A549 (cell line): ENCODE results near the gene GDF10. TPM values are rescaled to one million over a fixed set of nuclear protein-coding genes. Genes with fewer than 3 reads are reported as not detected.

Experiments used
- ATAC-seq, 2 experiments: fragments of 200-7000 bp in 1 of 2; fragments of >200 bp in 1 of 2; cut with Nextera tagmentation in 1 of 2; cut with Tn5 transposase in 1 of 2; 3 replicates each; pipeline versions ENCODE4 v1.8.0 to v1.9.1; 2018 to 2020; ENCODE audit warnings: mild to moderate bottlenecking in 1 of 2, moderate library complexity in 1 of 2
- CTCF ChIA-PET: fragments of 300-600 bp; sonication (Branson Sonifier 250); formaldehyde crosslinking; extraction: SDS; loops from one replicate; lab custom pipeline; 2021; ENCODE audit warnings: antibody characterized with exemption, inconsistent platforms; lab: Yijun Ruan, JAX
- POLR2A ChIA-PET: fragments of 350-600 bp; formaldehyde crosslinking; extraction: SDS; loops from one replicate; lab custom pipeline; 2021; ENCODE audit warnings: antibody characterized with exemption, inconsistent platforms; lab: Yijun Ruan, JAX
- DNase-seq, 2 experiments: peaks; one replicate each; pipeline versions ENCODE4 v3.0.0 to v3.0.0-alpha.2; 2011 to 2016; ENCODE audit warnings: low read depth in 1 of 2, low spot score in 1 of 2
- FAIRE-seq: peaks from 2 replicates; lab custom pipeline; 2011; peaks lifted over from hg19 to GRCh38; lab: Jason Lieb, UNC
- H3K27ac ChIP-seq, 2 experiments: fragments of >200 bp; sonication (Bioruptor Twin); formaldehyde crosslinking; 3 replicates each; pipeline ENCODE4 v1.5.1; 2016 to 2017
- H3K4me1 ChIP-seq: fragments of >200 bp; sonication (Bioruptor Twin); formaldehyde crosslinking; 3 replicates; pipeline ENCODE4 v1.6.1; 2016
- H3K4me2 ChIP-seq: fragments of >200 bp; sonication (Bioruptor Twin); formaldehyde crosslinking; 3 replicates; pipeline ENCODE4 v1.6.1; 2016
- H3K4me3 ChIP-seq: fragments of >200 bp; sonication (Bioruptor Twin); formaldehyde crosslinking; 3 replicates; pipeline ENCODE4 v1.5.1; 2016
- H3K9me3 ChIP-seq: fragments of >200 bp; sonication (Bioruptor Twin); formaldehyde crosslinking; 3 replicates; pipeline ENCODE4 v1.6.1; 2016
- ATOH8 ChIP-seq: fragments of 250-450 bp; sonication (Bioruptor Pico); IDR thresholded peaks from 2 replicates; pipeline ENCODE4 v1.5.0; 2020; ENCODE audit warnings: low read depth, mild to moderate bottlenecking, moderate library complexity
- CHD4 ChIP-seq: fragments of 200-600 bp; sonication (generic); IDR thresholded peaks from 2 replicates; pipeline ENCODE4 v1.6.1; 2016; ENCODE audit warnings: antibody characterized with exemption, mild to moderate bottlenecking, borderline replicate concordance
- EHF ChIP-seq: fragments of 250-450 bp; sonication (Bioruptor Pico); IDR thresholded peaks from 2 replicates; pipeline ENCODE4 v1.5.0; 2020; ENCODE audit warnings: mild to moderate bottlenecking
- EHMT2 ChIP-seq: fragments of 200-600 bp; sonication (generic); IDR thresholded peaks from 2 replicates; pipeline ENCODE4 v1.6.1; 2016; ENCODE audit warnings: antibody characterized with exemption, low read depth, mild to moderate bottlenecking, moderate library complexity
- EP300 ChIP-seq, 2 experiments: fragments of >200 bp; sonication (Bioruptor Twin); formaldehyde crosslinking; IDR thresholded peaks; 2 replicates in 1 of 2; 3 replicates in 1 of 2; pipeline ENCODE4 v1.6.1; 2016 to 2017
- FOSL2 ChIP-seq, 2 experiments: fragments of 450-650 bp in 1 of 2; fragments of >200 bp in 1 of 2; sonication (Bioruptor Twin) in 1 of 2; formaldehyde crosslinking; IDR thresholded peaks; 2 replicates each; pipeline versions ENCODE4 v1.5.0 to v1.6.1; 2016 to 2020; ENCODE audit warnings: mild to moderate bottlenecking in 1 of 2, moderate library complexity in 1 of 2
- GATA3 ChIP-seq: IDR thresholded peaks from 2 replicates; pipeline ENCODE4 v1.6.1; 2012; ENCODE audit warnings: borderline replicate concordance
- HOXB13 ChIP-seq: fragments of 250-450 bp; sonication (Bioruptor Pico); IDR thresholded peaks from 2 replicates; pipeline ENCODE4 v1.5.0; 2020; ENCODE audit warnings: low read depth, mild to moderate bottlenecking, moderate library complexity
- JUNB ChIP-seq: fragments of >200 bp; sonication (Bioruptor Twin); formaldehyde crosslinking; IDR thresholded peaks from 2 replicates; pipeline ENCODE4 v1.6.1; 2016
- KDM1A ChIP-seq: fragments of 200-600 bp; sonication (generic); IDR thresholded peaks from 2 replicates; pipeline ENCODE4 v1.6.1; 2016; ENCODE audit warnings: low read depth, mild to moderate bottlenecking
- NFE2L2 ChIP-seq: fragments of 150-350 bp; conservative IDR thresholded peaks from 2 replicates; pipeline ENCODE4 v1.6.1; 2014; ENCODE audit warnings: low read length
- PHF8 ChIP-seq: fragments of 200-600 bp; sonication (generic); IDR thresholded peaks from 2 replicates; pipeline ENCODE4 v1.6.1; 2016; ENCODE audit warnings: low read depth, mild to moderate bottlenecking, antibody characterized with exemption, moderate library complexity, borderline replicate concordance
- POLR2AphosphoS2 ChIP-seq: conservative IDR thresholded peaks from 2 replicates; pipeline ENCODE4 v1.6.1; 2012; ENCODE audit warnings: low read length, improper control_type of control experiment, inconsistent platforms
- RAD21 ChIP-seq, 2 experiments: fragments of >200 bp in 1 of 2; sonication (Bioruptor Twin) in 1 of 2; formaldehyde crosslinking in 1 of 2; IDR thresholded peaks in 1 of 2; conservative IDR thresholded peaks in 1 of 2; 2 replicates in 1 of 2; 3 replicates in 1 of 2; pipeline ENCODE4 v1.6.1; 2012 to 2018; ENCODE audit warnings: inconsistent platforms in 1 of 2
- RARB ChIP-seq: fragments of 250-450 bp; sonication (Bioruptor Pico); IDR thresholded peaks from 2 replicates; pipeline ENCODE4 v1.8.0; 2021; ENCODE audit warnings: mild to moderate bottlenecking, moderate library complexity
- RNF2 ChIP-seq: fragments of 200-600 bp; sonication (generic); IDR thresholded peaks from 2 replicates; pipeline ENCODE4 v1.6.1; 2016; ENCODE audit warnings: low read depth, mild to moderate bottlenecking, antibody characterized with exemption, moderate library complexity, borderline replicate concordance
- USF2 ChIP-seq: fragments of 450-650 bp; IDR thresholded peaks from 2 replicates; pipeline ENCODE4 v1.6.1; 2014; ENCODE audit warnings: antibody characterized with exemption
- ZC3H11A ChIP-seq: fragments of 450-650 bp; IDR thresholded peaks from 2 replicates; pipeline ENCODE4 v1.6.1; 2014; ENCODE audit warnings: antibody characterized with exemption, mild to moderate bottlenecking
- ZFP36 ChIP-seq: fragments of 450-650 bp; IDR thresholded peaks from 2 replicates; pipeline ENCODE4 v1.6.1; 2014; ENCODE audit warnings: borderline replicate concordance; ENCODE audit not compliant: partially characterized antibody
- ZNF302 ChIP-seq: fragments of 250-450 bp; sonication (Bioruptor Pico); IDR thresholded peaks from 2 replicates; pipeline ENCODE4 v1.9.0; 2021; ENCODE audit warnings: inconsistent platforms, mild to moderate bottlenecking, moderate library complexity
- ZSCAN20 ChIP-seq: fragments of 250-450 bp; sonication (Bioruptor Pico); IDR thresholded peaks from 2 replicates; pipeline ENCODE4 v1.8.0; 2022; ENCODE audit warnings: mild to moderate bottlenecking, moderate library complexity
- WGBS: methylation state at CpG from one replicate; pipeline ENCODE4 v1.1.6; 2017; ENCODE audit errors: missing lambda C conversion rate; 5-methylcytosine and 5-hydroxymethylcytosine counted together
- polyA plus RNA-seq, 4 experiments: library from polyadenylated mRNA; depleted of rRNA in 3 of 4; stranded (reverse); fragments of >200 nt; fragmentation: RNase III in 1 of 4; extraction: RNeasy Plus Mini Kit Qiagen cat#74134 plus additional on column Dnase treatment in 1 of 4; gene quantifications; 2 replicates in 3 of 4; 3 replicates in 1 of 4; pipeline ENCODE4 v1.2.3, GENCODE V29; 2011 to 2017
- TF ChIP-seq, protein P1 (sequence below): fragments of >200 bp; sonication (Bioruptor Twin); formaldehyde crosslinking; IDR thresholded peaks from 3 replicates; pipeline ENCODE4 v1.5.1; 2016
- TF ChIP-seq, protein P2 (sequence below): fragments of >200 bp; sonication (Bioruptor Twin); formaldehyde crosslinking; IDR thresholded peaks from 3 replicates; pipeline ENCODE4 v1.6.1; 2016

GDF10 gene
- polyA plus RNA-seq, 2 of the 4 experiments (the other 2 are of a cell fraction), result 0.10 TPM; not detected in 1

DNA sequence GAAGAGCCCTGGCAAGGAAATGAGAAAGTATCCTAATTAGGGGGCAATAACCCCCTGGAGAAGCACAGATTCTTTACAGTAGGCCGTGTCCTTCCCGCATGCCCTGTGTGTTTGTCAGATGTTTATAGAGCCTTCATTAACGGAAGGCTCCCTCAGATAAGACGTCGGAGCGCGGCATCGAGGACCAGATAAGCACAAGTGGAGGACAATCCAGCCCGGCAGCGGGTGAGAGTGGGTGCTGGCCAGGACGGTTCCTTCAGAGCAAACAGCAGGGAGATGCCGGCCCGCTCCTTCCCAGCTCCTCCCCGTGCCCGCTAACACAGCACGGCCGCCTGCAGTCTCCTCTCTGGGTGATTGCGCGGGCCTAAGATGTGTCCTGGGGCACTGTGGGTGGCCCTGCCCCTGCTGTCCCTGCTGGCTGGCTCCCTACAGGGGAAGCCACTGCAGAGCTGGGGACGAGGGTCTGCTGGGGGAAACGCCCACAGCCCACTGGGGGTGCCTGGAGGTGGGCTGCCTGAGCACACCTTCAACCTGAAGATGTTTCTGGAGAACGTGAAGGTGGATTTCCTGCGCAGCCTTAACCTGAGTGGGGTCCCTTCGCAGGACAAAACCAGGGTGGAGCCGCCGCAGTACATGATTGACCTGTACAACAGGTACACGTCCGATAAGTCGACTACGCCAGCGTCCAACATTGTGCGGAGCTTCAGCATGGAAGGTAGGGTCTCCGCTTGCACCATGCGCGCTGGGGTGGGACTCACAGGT, 22.5 kb downstream of the GDF10 start, which contains the start of gene GDF2:
Gene GDF2, plus strand, starts transcription at position 155 of the 762 bp plus-strand sequence. Its CDS starts 215 bp downstream, at position 370.
- CTCF ChIA-PET, result interaction anchor here (1.4 to 8.3 kb wide), 4 partner anchors 10 to 298 kb away, joined by 4 to 68 read pairs (median 15); no protein-coding TSS in a partner anchor
- 63% methylated on average over 26 of the region's 35 CpGs for WGBS
- H3K4me2 ChIP-seq, result no peak within 1 kb of the TSS

DNA sequence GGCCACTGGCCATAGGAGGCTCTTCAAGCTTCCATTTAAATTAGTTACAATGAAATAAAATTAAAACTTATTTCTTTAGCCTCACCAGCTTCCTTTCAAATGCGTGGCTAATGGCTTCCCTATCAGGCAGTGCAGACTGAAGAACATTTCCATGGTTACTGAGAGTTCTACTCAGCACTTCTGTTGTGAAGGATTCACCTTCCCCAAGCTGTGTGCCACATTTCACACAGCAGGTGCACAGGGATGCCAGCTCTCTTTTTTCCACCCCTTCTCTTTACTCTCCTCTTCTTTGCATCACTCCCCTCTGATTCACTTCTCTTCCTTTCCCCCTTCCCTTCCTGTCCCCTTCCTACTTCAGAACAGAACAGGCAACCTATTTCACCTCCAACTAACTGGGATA, 23.1 kb downstream of the GDF10 start:
- Histone ChIP-seq H3K27ac (no peak overlapping the region), H3K4me2 (no peak overlapping the region), H3K9me3 (no peaks in the 10 kb centered on the region), H3K4me3 (no peak overlapping the region), H3K4me1 (no peaks in the 10 kb centered on the region)
- ATAC-seq (no peak), FAIRE-seq (no peak), DNase-seq (no peak)
- POLR2A ChIA-PET, result no interaction called here
- 11% methylated on average over 1 of the region's 1 CpG for WGBS
- TF ChIP-seq EP300 (IDR thresholded peaks at IDR 0.05) (no peak), RAD21 (conservative IDR thresholded peaks at IDR 0.05 in 1 of 2, IDR thresholded peaks at IDR 0.05 in 1 of 2) (no peak), KDM1A (no peak), EHF (CRISPR knock-in tag) (no peak), ZSCAN20 (CRISPR knock-in tag) (no peak), HOXB13 (CRISPR knock-in tag) (no peak), ZNF302 (CRISPR knock-in tag) (no peak), JUNB (no peak), RNF2 (no peak), CHD4 (no peak), RARB (CRISPR knock-in tag) (no peak), NFE2L2 (no peak), ZFP36 (no peak)
- CTCF ChIA-PET, result interaction anchor here (1.4 to 8.3 kb wide), 4 partner anchors 11 to 298 kb away, joined by 4 to 68 read pairs (median 15); no protein-coding TSS in a partner anchor

More for the DNA sequence above, 22.5 kb downstream of the GDF10 start, which contains the start of gene GDF2:
- TF ChIP-seq RNF2, result no peak
- TF ChIP-seq EP300 (IDR thresholded peaks at IDR 0.05), result no peak
- TF ChIP-seq EHMT2, result no peak
- TF ChIP-seq KDM1A, result no peak
- H3K4me3 ChIP-seq, result no peak within 1 kb of the TSS
- ATAC-seq (no peak), DNase-seq (no peak), FAIRE-seq (no peak)
- no peak within 1 kb of the TSS for H3K27ac ChIP-seq
- no peaks in the 10 kb centered on the region for H3K4me1 ChIP-seq
- H3K9me3 ChIP-seq, result no peaks in the 10 kb centered on the region
- POLR2A ChIA-PET, result no interaction called here

DNA sequence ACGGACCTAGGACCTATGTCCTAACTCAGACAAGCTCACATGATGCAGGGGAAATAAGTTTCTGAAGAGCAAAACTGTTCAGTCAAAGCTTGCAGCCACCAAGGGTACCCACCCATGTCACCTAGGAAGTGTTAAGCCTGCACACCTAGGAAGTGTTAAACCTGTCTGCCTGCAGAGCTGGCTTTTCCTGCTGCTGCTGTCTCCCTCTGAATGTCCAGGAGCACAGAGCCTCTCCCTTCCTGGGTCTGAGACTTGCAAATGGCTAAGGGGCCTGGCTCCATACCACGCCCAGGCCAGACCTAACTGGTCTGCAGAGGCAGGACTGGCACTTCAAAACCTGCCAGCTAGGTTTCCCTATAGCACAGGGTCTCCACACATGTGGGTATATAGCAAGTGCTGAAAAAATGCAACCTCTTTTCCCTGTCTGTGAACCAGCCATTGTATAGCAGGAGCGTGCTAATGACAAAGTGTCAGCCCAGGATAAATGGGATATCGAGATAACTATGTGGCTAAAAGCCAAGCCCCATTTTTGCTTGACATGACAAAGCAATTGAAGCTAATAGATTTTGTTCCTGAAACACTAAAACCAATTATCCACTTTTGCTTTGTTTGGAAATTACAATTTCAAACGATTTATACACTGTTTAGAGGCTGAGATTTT, 23.8 kb downstream of the GDF10 start:
- no peaks in the 10 kb centered on the region for H3K9me3 ChIP-seq
- DNase-seq, result no peak
- 35% methylated on average over 5 of the region's 5 CpGs for WGBS
- no peak overlapping the region for H3K4me3 ChIP-seq
- no peak for ATAC-seq
- no peak for FAIRE-seq
- no peak overlapping the region for H3K27ac ChIP-seq
- no peak overlapping the region for H3K4me2 ChIP-seq
- H3K4me1 ChIP-seq, result no peaks in the 10 kb centered on the region
- ChIA-PET CTCF (interaction anchor here (0.9 to 8.3 kb wide), 5 partner anchors 9 to 299 kb away, joined by 4 to 68 read pairs (median 11); no protein-coding TSS in a partner anchor), POLR2A (no interaction called here)
- no peak for TF ChIP-seq ATOH8 (CRISPR knock-in tag)
- TF ChIP-seq NFE2L2, result no peak
- TF ChIP-seq POLR2AphosphoS2, result no peak
- no peak for TF ChIP-seq RARB (CRISPR knock-in tag)
- TF ChIP-seq, protein P1, sequence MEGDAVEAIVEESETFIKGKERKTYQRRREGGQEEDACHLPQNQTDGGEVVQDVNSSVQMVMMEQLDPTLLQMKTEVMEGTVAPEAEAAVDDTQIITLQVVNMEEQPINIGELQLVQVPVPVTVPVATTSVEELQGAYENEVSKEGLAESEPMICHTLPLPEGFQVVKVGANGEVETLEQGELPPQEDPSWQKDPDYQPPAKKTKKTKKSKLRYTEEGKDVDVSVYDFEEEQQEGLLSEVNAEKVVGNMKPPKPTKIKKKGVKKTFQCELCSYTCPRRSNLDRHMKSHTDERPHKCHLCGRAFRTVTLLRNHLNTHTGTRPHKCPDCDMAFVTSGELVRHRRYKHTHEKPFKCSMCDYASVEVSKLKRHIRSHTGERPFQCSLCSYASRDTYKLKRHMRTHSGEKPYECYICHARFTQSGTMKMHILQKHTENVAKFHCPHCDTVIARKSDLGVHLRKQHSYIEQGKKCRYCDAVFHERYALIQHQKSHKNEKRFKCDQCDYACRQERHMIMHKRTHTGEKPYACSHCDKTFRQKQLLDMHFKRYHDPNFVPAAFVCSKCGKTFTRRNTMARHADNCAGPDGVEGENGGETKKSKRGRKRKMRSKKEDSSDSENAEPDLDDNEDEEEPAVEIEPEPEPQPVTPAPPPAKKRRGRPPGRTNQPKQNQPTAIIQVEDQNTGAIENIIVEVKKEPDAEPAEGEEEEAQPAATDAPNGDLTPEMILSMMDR, result no peak
- no peak for TF ChIP-seq PHF8
- no peak for TF ChIP-seq EHMT2
- TF ChIP-seq, protein P2, sequence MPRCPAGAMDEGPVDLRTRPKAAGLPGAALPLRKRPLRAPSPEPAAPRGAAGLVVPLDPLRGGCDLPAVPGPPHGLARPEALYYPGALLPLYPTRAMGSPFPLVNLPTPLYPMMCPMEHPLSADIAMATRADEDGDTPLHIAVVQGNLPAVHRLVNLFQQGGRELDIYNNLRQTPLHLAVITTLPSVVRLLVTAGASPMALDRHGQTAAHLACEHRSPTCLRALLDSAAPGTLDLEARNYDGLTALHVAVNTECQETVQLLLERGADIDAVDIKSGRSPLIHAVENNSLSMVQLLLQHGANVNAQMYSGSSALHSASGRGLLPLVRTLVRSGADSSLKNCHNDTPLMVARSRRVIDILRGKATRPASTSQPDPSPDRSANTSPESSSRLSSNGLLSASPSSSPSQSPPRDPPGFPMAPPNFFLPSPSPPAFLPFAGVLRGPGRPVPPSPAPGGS, result no peak
- TF ChIP-seq ZC3H11A, result no peak
- no peak for TF ChIP-seq FOSL2 (IDR thresholded peaks at IDR 0.05)
- TF ChIP-seq FOSL2 (CRISPR knock-in tag; IDR thresholded peaks at IDR 0.05), result no peak
- no peak for TF ChIP-seq USF2
- TF ChIP-seq GATA3, result no peak
- TF ChIP-seq, all 56 proteins: peak for 0
